Sciatic nerve (tissue), 2 donors: ENCODE results near the gene NUP50. TPM values are rescaled to one million over a fixed set of nuclear protein-coding genes. Genes with fewer than 3 reads are reported as not detected.

ENCODE experiments used
- ATAC-seq: fragments of 200-7000 bp; cut with Tn5 transposase; one replicate; pipeline ENCODE4 v1.9.1; 2020; ENCODE audit warnings: mild to moderate bottlenecking, moderate library complexity
- DNase-seq: peaks from one replicate; pipeline ENCODE4 v3.0.0-alpha.2; 2020; ENCODE audit warnings: low spot score
- intact Hi-C: fragments of 100-400 bp; cut with DNase I; formaldehyde crosslinking; loops from one replicate; pipeline ENCODE4 v1.14.2; 2022
- total RNA-seq: library from RNA; stranded (reverse); fragmentation: NEBNext Ultra II Directional; extraction: Animal tissue kit (Norgen Biotek cat#: 25700); gene quantifications from one replicate; pipeline ENCODE4 v1.2.1, GENCODE V29; 2021
- donor health status: DM: no; HTN: no; CAD: no.
- donor health status: DM: no; HTN: no; CAD: no.

Gene NUP50
- total RNA-seq = 55.9 TPM

GRCh38 chr22:45163451-45164269 lies at the start of gene NUP50:
Gene NUP50, plus strand, starts transcription at chr22:45163925. Its CDS starts 4,253 bp downstream, at chr22:45168178.
- intact Hi-C loops = loop anchor here (10.0 kb wide), 1 partner anchor 101 kb away; no protein-coding TSS in a partner anchor
- ATAC-seq (peak; percentile 96), DNase-seq (peak; percentile 96)

- DNase-seq = no peak
- intact Hi-C loops = no loop called here
- ATAC-seq = no peak
Measured at GRCh38 chr22:45120440-45120839, 43.3 kb upstream of the NUP50 start.

- ATAC-seq (no peak), DNase-seq (no peak)
- intact Hi-C loops = no loop called here
Measured at GRCh38 chr22:45120931-45121330, 42.8 kb upstream of the NUP50 start.

GRCh38 chr22:45124176-45124847 lies 39.4 kb upstream of the NUP50 start:
- no peak for DNase-seq
- intact Hi-C loops = no loop called here
- no peak for ATAC-seq

GRCh38 chr22:45125188-45125587 lies 38.5 kb upstream of the NUP50 start:
- intact Hi-C loops = no loop called here
- no peak for ATAC-seq
- DNase-seq = no peak

GRCh38 chr22:45127866-45128265 lies 35.9 kb upstream of the NUP50 start:
- intact Hi-C loops = no loop called here
- ATAC-seq (no peak), DNase-seq (no peak)

GRCh38 chr22:45129703-45130524 lies 33.8 kb upstream of the NUP50 start:
- intact Hi-C loops = no loop called here
- ATAC-seq (no peak), DNase-seq (no peak)

- no peak for ATAC-seq
- no peak for DNase-seq
- intact Hi-C loops = no loop called here
Measured at GRCh38 chr22:45130891-45131290, 32.8 kb upstream of the NUP50 start.

- DNase-seq (no peak), ATAC-seq (peak; percentile 81)
- intact Hi-C loops = no loop called here
Measured at GRCh38 chr22:45131749-45132148, 32.0 kb upstream of the NUP50 start.

- DNase-seq (no peak), ATAC-seq (no peak)
- intact Hi-C loops = no loop called here
Measured at GRCh38 chr22:45134313-45134712, 29.4 kb upstream of the NUP50 start.

GRCh38 chr22:45136594-45136993 lies 27.1 kb upstream of the NUP50 start:
- no peak for ATAC-seq
- intact Hi-C loops = no loop called here
- DNase-seq = no peak

GRCh38 chr22:45139693-45140092 lies 24.0 kb upstream of the NUP50 start:
- ATAC-seq (no peak), DNase-seq (no peak)
- intact Hi-C loops = no loop called here

- no peak for DNase-seq
- intact Hi-C loops = no loop called here
- no peak for ATAC-seq
Measured at GRCh38 chr22:45142376-45142775, 21.3 kb upstream of the NUP50 start.

- no peak for ATAC-seq
- intact Hi-C loops = no loop called here
- DNase-seq = no peak
Measured at GRCh38 chr22:45144916-45145315, 18.8 kb upstream of the NUP50 start.

GRCh38 chr22:45149671-45150070 lies 14.1 kb upstream of the NUP50 start:
- no peak for ATAC-seq
- intact Hi-C loops = no loop called here
- no peak for DNase-seq

- intact Hi-C loops = no loop called here
- ATAC-seq = no peak
Measured at GRCh38 chr22:45150139-45150538, 13.6 kb upstream of the NUP50 start.

GRCh38 chr22:45151503-45151902 lies 12.2 kb upstream of the NUP50 start:
- intact Hi-C loops = no loop called here
- ATAC-seq (no peak), DNase-seq (no peak)

More at GRCh38 chr22:45150139-45150538, 13.6 kb upstream of the NUP50 start:
- no peak for DNase-seq

GRCh38 chr22:45154383-45154782 lies 9.3 kb upstream of the NUP50 start:
- intact Hi-C loops = no loop called here
- no peak for ATAC-seq
- DNase-seq = no peak

- ATAC-seq (no peak), DNase-seq (no peak)
- intact Hi-C loops = no loop called here
Measured at GRCh38 chr22:45155050-45155840, 8.5 kb upstream of the NUP50 start.
